HFFc6 (cell line): Measurements from ENCODE around the gene ERAL1. TPM values are rescaled to one million over a fixed set of nuclear protein-coding genes. Genes with fewer than 3 reads are reported as not detected.

Experiments used
- DNase-seq: peaks from one replicate; pipeline ENCODE4 v3.0.0-alpha.2; 2018
- H3K27ac Mint-ChIP-seq: 2 replicates; pipeline ENCODE4 v1.8.0; 2020; ENCODE audit warnings: mild to moderate bottlenecking, mixed read lengths
- H3K27me3 Mint-ChIP-seq: 2 replicates; pipeline ENCODE4 v1.8.0; 2021; ENCODE audit warnings: mild to moderate bottlenecking, moderate library complexity, mixed read lengths; ENCODE audit not compliant: insufficient read depth
- H3K36me3 Mint-ChIP-seq: 2 replicates; pipeline ENCODE4 v1.8.0; 2021; ENCODE audit warnings: low read depth, mixed read lengths
- H3K4me1 Mint-ChIP-seq: 2 replicates; pipeline ENCODE4 v1.8.0; 2020; ENCODE audit warnings: low read depth, mixed read lengths
- H3K4me3 Mint-ChIP-seq: 2 replicates; pipeline ENCODE4 v1.8.0; 2020; ENCODE audit warnings: mild to moderate bottlenecking, moderate library complexity, mixed read lengths
- H3K9me3 Mint-ChIP-seq: 2 replicates; pipeline ENCODE4 v1.8.0; 2020; ENCODE audit warnings: mild to moderate bottlenecking, mixed read lengths
- CTCF ChIP-seq: fragments of 200-600 bp; sonication (generic); IDR thresholded peaks from 2 replicates; pipeline ENCODE4 v1.5.0; 2021; ENCODE audit warnings: antibody characterized with exemption, mild to moderate bottlenecking
- total RNA-seq, 6 experiments: library from RNA; stranded (reverse); fragmentation: NEBNext Ultra II Directional; extraction: Animal tissue kit (Norgen Biotek cat#: 25700); gene quantifications; 2 replicates in 1 of 6; 3 replicates in 5 of 6; pipeline ENCODE4 v1.2.3, GENCODE V29; 2021

ERAL1 gene
- total RNA-seq, 6 experiments from 2014 or later, result 43.3 to 55.1 (median 46.1) TPM

GRCh38 chr17:28880572-28880945 is 25.7 kb downstream of the ERAL1 start:
- peaks cover 19% of the 10 kb centered on the region for H3K4me1 Mint-ChIP-seq
- H3K27ac Mint-ChIP-seq, result no peak overlapping the region
- H3K27me3 Mint-ChIP-seq, result no peaks in the 10 kb centered on the region; the same call in 1 of the 2 replicates
- no peak for TF ChIP-seq CTCF
- no peak for DNase-seq
- no peaks in the 10 kb centered on the region for H3K9me3 Mint-ChIP-seq
- peaks cover 11% of the 10 kb centered on the region; the same call in 1 of the 2 replicates for H3K36me3 Mint-ChIP-seq
- H3K4me3 Mint-ChIP-seq, result no peak overlapping the region

- H3K36me3 Mint-ChIP-seq, result peaks cover 11% of the 10 kb centered on the region; the same call in 1 of the 2 replicates
- no peak overlapping the region for H3K27ac Mint-ChIP-seq
- TF ChIP-seq CTCF, result no peak
- peaks cover 14% of the 10 kb centered on the region for H3K4me1 Mint-ChIP-seq
- no peaks in the 10 kb centered on the region for H3K9me3 Mint-ChIP-seq
- no peak overlapping the region for H3K4me3 Mint-ChIP-seq
- H3K27me3 Mint-ChIP-seq, result no peaks in the 10 kb centered on the region; the same call in 1 of the 2 replicates
- no peak for DNase-seq
Measured at GRCh38 chr17:28881533-28882056, 26.8 kb downstream of the ERAL1 start.

- peaks cover 11% of the 10 kb centered on the region; the same call in 1 of the 2 replicates for H3K36me3 Mint-ChIP-seq
- TF ChIP-seq CTCF, result no peak
Measured at GRCh38 chr17:28882154-28882895, 27.5 kb downstream of the ERAL1 start.

GRCh38 chr17:28883967-28884702 is 29.3 kb downstream of the ERAL1 start:
- peaks cover 11% of the 10 kb centered on the region; the same call in 1 of the 2 replicates for H3K36me3 Mint-ChIP-seq
- H3K9me3 Mint-ChIP-seq, result no peaks in the 10 kb centered on the region
- peaks cover 1% of the 10 kb centered on the region for H3K4me1 Mint-ChIP-seq
- TF ChIP-seq CTCF, result no peak
- no peaks in the 10 kb centered on the region; the same call in 1 of the 2 replicates for H3K27me3 Mint-ChIP-seq
- no peak overlapping the region for H3K4me3 Mint-ChIP-seq
- DNase-seq, result no peak
- no peak overlapping the region for H3K27ac Mint-ChIP-seq

More at GRCh38 chr17:28882154-28882895, 27.5 kb downstream of the ERAL1 start:
- Mint-ChIP-seq H3K27me3 (no peaks in the 10 kb centered on the region; the same call in 1 of the 2 replicates), H3K9me3 (no peaks in the 10 kb centered on the region), H3K4me1 (peaks cover 14% of the 10 kb centered on the region), H3K27ac (no peak overlapping the region), H3K4me3 (no peak overlapping the region)
- DNase-seq, result no peak

- Mint-ChIP-seq H3K9me3 (no peaks in the 10 kb centered on the region), H3K27ac (no peak overlapping the region), H3K27me3 (no peaks in the 10 kb centered on the region; the same call in 1 of the 2 replicates), H3K4me3 (no peak overlapping the region), H3K36me3 (peaks cover 6% of the 10 kb centered on the region; the same call in 1 of the 2 replicates), H3K4me1 (no peaks in the 10 kb centered on the region)
- no peak for TF ChIP-seq CTCF
- DNase-seq, result no peak
Measured at GRCh38 chr17:28885363-28885762, 30.5 kb downstream of the ERAL1 start.
